BLaER1 treated with 17β-estradiol and CSF1 and Interleukin-3, amounts not matched to agents 10 nM and 100 nM (cell line): ENCODE results near the gene SIRT4.

Experiments used
- H3K27ac ChIP-seq, 11 experiments: shearing (Covaris generic); formaldehyde crosslinking; 2 replicates each; pipeline ENCODE4 v1.8.1; 2022
- H3K27me3 ChIP-seq, 11 experiments: shearing (Covaris generic); formaldehyde crosslinking; 2 replicates each; pipeline ENCODE4 v1.8.1; 2022
- H3K36me3 ChIP-seq, 11 experiments: shearing (Covaris generic); formaldehyde crosslinking; 2 replicates each; pipeline ENCODE4 v1.8.1; 2022
- H3K4me1 ChIP-seq, 10 experiments: shearing (Covaris generic); formaldehyde crosslinking; 2 replicates each; pipeline ENCODE4 v1.8.1; 2022
- H3K4me2 ChIP-seq, 11 experiments: shearing (Covaris generic); formaldehyde crosslinking; 2 replicates each; pipeline ENCODE4 v1.8.1; 2022
- H3K4me3 ChIP-seq, 10 experiments: shearing (Covaris generic); formaldehyde crosslinking; 2 replicates each; pipeline ENCODE4 v1.8.1; 2022
- H3K9ac ChIP-seq, 11 experiments: shearing (Covaris generic); formaldehyde crosslinking; 2 replicates each; pipeline ENCODE4 v1.8.1; 2022
- H3K9me3 ChIP-seq, 11 experiments: shearing (Covaris generic); formaldehyde crosslinking; replicated peaks in 1 of 11; 2 replicates each; pipeline ENCODE4 v1.8.1; 2022
- H4K20me1 ChIP-seq, 11 experiments: shearing (Covaris generic); formaldehyde crosslinking; 2 replicates each; pipeline ENCODE4 v1.8.1; 2022
- Cebpa-rat ChIP-seq, 11 experiments: shearing (Covaris generic); IDR thresholded peaks; 2 replicates each; pipeline ENCODE4 v1.8.1; 2022

SIRT4 gene

GRCh38 chr12:120290609-120291305, 11.4 kb upstream of the SIRT4 start:
- Histone ChIP-seq H3K4me2 (peak overlapping the region; percentile 71 to 93 (median 87)), H3K9me3 (no peaks in the 10 kb centered on the region), H3K27ac (peak overlapping the region; percentile 60 to 100 (median 99); a peak in 21 of 22 replicates), H3K9ac (peak overlapping the region; percentile 73 to 100 (median 96)), H4K20me1 (peaks cover 0 to 8% (median 0%) of the 10 kb centered on the region in 11 experiments; a peak in 1 of 22 replicates), H3K4me3 (peak overlapping the region; percentile 24 to 71 (median 50); a peak in 18 of 20 replicates), H3K36me3 (no peaks in the 10 kb centered on the region), H3K4me1 (peaks cover 20 to 43% (median 35%) of the 10 kb centered on the region in 10 experiments), H3K27me3 (no peaks in the 10 kb centered on the region)
- no peak for TF ChIP-seq Cebpa-rat (IDR thresholded peaks at IDR 0.05)

- H3K27ac ChIP-seq, result peak overlapping the region; percentile 97 to 100 (median 99)
- no peaks in the 10 kb centered on the region for H3K27me3 ChIP-seq
- peak overlapping the region; percentile 60 to 77 (median 70) for H3K4me3 ChIP-seq
Measured at GRCh38 chr12:120292411-120292660, 9.8 kb upstream of the SIRT4 start.

GRCh38 chr12:120292661-120293531, 9.2 kb upstream of the SIRT4 start, which contains the start of gene RNU4-1:
RNU4-1 (minus strand) TSS chr12:120293237.
- Histone ChIP-seq H3K27me3 (no peaks in the 10 kb centered on the region), H3K9ac (peak within 1 kb of the TSS; percentile 94 to 100 (median 98)), H3K4me2 (peak within 1 kb of the TSS; percentile 77 to 97 (median 93)), H3K36me3 (no peaks in the 10 kb centered on the region), H3K27ac (peak within 1 kb of the TSS; percentile 97 to 100 (median 99)), H3K4me3 (peak within 1 kb of the TSS; percentile 60 to 77 (median 70)), H3K4me1 (peaks cover 19 to 33% (median 21%) of the 10 kb centered on the region in 10 experiments), H4K20me1 (peaks cover 0 to 8% (median 0%) of the 10 kb centered on the region in 11 experiments; a peak in 1 of 22 replicates), H3K9me3 (no peaks in the 10 kb centered on the region)
- peak in 3 of 11 experiments; percentile 26 to 78 (median 65); a peak in 3 of 22 replicates for TF ChIP-seq Cebpa-rat (IDR thresholded peaks at IDR 0.05)

More at GRCh38 chr12:120292411-120292660, 9.8 kb upstream of the SIRT4 start:
- Histone ChIP-seq H3K4me2 (peak overlapping the region; percentile 77 to 97 (median 93)), H3K36me3 (no peaks in the 10 kb centered on the region), H3K9ac (peak overlapping the region; percentile 94 to 100 (median 98)), H3K4me1 (peaks cover 19 to 33% (median 22%) of the 10 kb centered on the region in 10 experiments), H3K9me3 (no peaks in the 10 kb centered on the region), H4K20me1 (peaks cover 0 to 8% (median 0%) of the 10 kb centered on the region in 11 experiments; a peak in 1 of 22 replicates)
- TF ChIP-seq Cebpa-rat (IDR thresholded peaks at IDR 0.05), result no peak

GRCh38 chr12:120314220-120314619, 12.1 kb downstream of the SIRT4 start:
- peaks cover 7 to 16% (median 15%) of the 10 kb centered on the region in 10 experiments for H3K4me1 ChIP-seq
- no peak overlapping the region for H3K27ac ChIP-seq
- no peaks in the 10 kb centered on the region for H4K20me1 ChIP-seq
- no peaks in the 10 kb centered on the region for H3K27me3 ChIP-seq
- H3K9me3 ChIP-seq, result no peaks in the 10 kb centered on the region
- no peak overlapping the region for H3K4me2 ChIP-seq
- TF ChIP-seq Cebpa-rat (IDR thresholded peaks at IDR 0.05), result no peak
- no peaks in the 10 kb centered on the region for H3K36me3 ChIP-seq
- H3K9ac ChIP-seq, result no peak overlapping the region
- H3K4me3 ChIP-seq, result no peak overlapping the region

- Histone ChIP-seq H3K9ac (peak overlapping the region; percentile 70 to 85 (median 81)), H3K4me3 (peak overlapping the region; percentile 52 to 78 (median 67)), H3K4me1 (peaks cover 7 to 16% (median 15%) of the 10 kb centered on the region in 10 experiments), H3K9me3 (no peaks in the 10 kb centered on the region), H3K36me3 (no peaks in the 10 kb centered on the region), H4K20me1 (no peaks in the 10 kb centered on the region), H3K4me2 (peak overlapping the region; percentile 79 to 95 (median 87)), H3K27ac (peak overlapping the region; percentile 15 to 86 (median 79); a peak in 21 of 22 replicates), H3K27me3 (no peaks in the 10 kb centered on the region)
- no peak for TF ChIP-seq Cebpa-rat (IDR thresholded peaks at IDR 0.05)
Measured at GRCh38 chr12:120316798-120317223, 14.7 kb downstream of the SIRT4 start.

GRCh38 chr12:120317224-120318105, 15.3 kb downstream of the SIRT4 start:
- Histone ChIP-seq H3K27me3 (no peaks in the 10 kb centered on the region), H3K4me1 (peaks cover 7 to 16% (median 15%) of the 10 kb centered on the region in 10 experiments), H4K20me1 (no peaks in the 10 kb centered on the region), H3K9me3 (no peaks in the 10 kb centered on the region), H3K9ac (peak overlapping the region; percentile 70 to 85 (median 81)), H3K36me3 (no peaks in the 10 kb centered on the region), H3K4me3 (peak overlapping the region; percentile 52 to 78 (median 67)), H3K27ac (peak overlapping the region; percentile 15 to 86 (median 79); a peak in 21 of 22 replicates), H3K4me2 (peak overlapping the region; percentile 79 to 95 (median 87))
- TF ChIP-seq Cebpa-rat (IDR thresholded peaks at IDR 0.05), result no peak; a peak in 1 of 22 replicates

- H3K27ac ChIP-seq, result no peak overlapping the region
- no peak overlapping the region for H3K9ac ChIP-seq
- H3K4me3 ChIP-seq, result no peak overlapping the region
- no peak for TF ChIP-seq Cebpa-rat (IDR thresholded peaks at IDR 0.05)
- H3K4me1 ChIP-seq, result peaks cover 6 to 17% (median 11%) of the 10 kb centered on the region in 10 experiments
- H3K36me3 ChIP-seq, result no peaks in the 10 kb centered on the region
- H3K4me2 ChIP-seq, result no peak overlapping the region
- no peaks in the 10 kb centered on the region for H4K20me1 ChIP-seq
- H3K9me3 ChIP-seq, result no peaks in the 10 kb centered on the region
- H3K27me3 ChIP-seq, result no peaks in the 10 kb centered on the region
Measured at GRCh38 chr12:120321382-120322202, 19.5 kb downstream of the SIRT4 start.

GRCh38 chr12:120323772-120324171, 21.7 kb downstream of the SIRT4 start:
- H3K27ac ChIP-seq, result no peak overlapping the region
- no peaks in the 10 kb centered on the region for H3K9me3 ChIP-seq
- H3K4me2 ChIP-seq, result no peak overlapping the region
- TF ChIP-seq Cebpa-rat (IDR thresholded peaks at IDR 0.05), result no peak
- H3K36me3 ChIP-seq, result no peaks in the 10 kb centered on the region
- H3K4me3 ChIP-seq, result no peak overlapping the region
- no peaks in the 10 kb centered on the region for H4K20me1 ChIP-seq
- 0 out of 22 replicates have a peak overlapping the region, but pooled peaks of 1 of the 11 experiments have one; percentile 5 for H3K9ac ChIP-seq
- H3K4me1 ChIP-seq, result peaks cover 0 to 6% (median 0%) of the 10 kb centered on the region in 10 experiments; a peak in 4 of 20 replicates
- H3K27me3 ChIP-seq, result no peaks in the 10 kb centered on the region
